22Rv1 (cell line): Measurements from ENCODE around the gene KHDC1.

Experiments used
- ZFX ChIP-seq: fragments of 450-650 bp; IDR thresholded peaks from 2 replicates; pipeline ENCODE4 v1.6.1; 2017; ENCODE audit warnings: antibody characterized with exemption, borderline replicate concordance
- TF ChIP-seq, protein P1 (sequence below): fragments of 450-650 bp; IDR thresholded peaks from 2 replicates; pipeline ENCODE4 v1.5.1; 2017; ENCODE audit warnings: mild to moderate bottlenecking

GRCh38 chr6:73308712-73309534 is 45.9 kb upstream of the KHDC1 start:
- TF ChIP-seq, protein P1, sequence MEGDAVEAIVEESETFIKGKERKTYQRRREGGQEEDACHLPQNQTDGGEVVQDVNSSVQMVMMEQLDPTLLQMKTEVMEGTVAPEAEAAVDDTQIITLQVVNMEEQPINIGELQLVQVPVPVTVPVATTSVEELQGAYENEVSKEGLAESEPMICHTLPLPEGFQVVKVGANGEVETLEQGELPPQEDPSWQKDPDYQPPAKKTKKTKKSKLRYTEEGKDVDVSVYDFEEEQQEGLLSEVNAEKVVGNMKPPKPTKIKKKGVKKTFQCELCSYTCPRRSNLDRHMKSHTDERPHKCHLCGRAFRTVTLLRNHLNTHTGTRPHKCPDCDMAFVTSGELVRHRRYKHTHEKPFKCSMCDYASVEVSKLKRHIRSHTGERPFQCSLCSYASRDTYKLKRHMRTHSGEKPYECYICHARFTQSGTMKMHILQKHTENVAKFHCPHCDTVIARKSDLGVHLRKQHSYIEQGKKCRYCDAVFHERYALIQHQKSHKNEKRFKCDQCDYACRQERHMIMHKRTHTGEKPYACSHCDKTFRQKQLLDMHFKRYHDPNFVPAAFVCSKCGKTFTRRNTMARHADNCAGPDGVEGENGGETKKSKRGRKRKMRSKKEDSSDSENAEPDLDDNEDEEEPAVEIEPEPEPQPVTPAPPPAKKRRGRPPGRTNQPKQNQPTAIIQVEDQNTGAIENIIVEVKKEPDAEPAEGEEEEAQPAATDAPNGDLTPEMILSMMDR: peak; percentile 18; the same call in 1 of the 2 replicates
- no peak for TF ChIP-seq ZFX
